GM23338 (cell line): ENCODE results near the gene ZFP28. TPM values are rescaled to one million over a fixed set of nuclear protein-coding genes. Genes with fewer than 3 reads are reported as not detected.

Experiments used
- ATAC-seq: fragments of 200-7000 bp; cut with Tn5 transposase; 3 replicates; pipeline ENCODE4 v1.9.1; 2020
- DNase-seq: peaks from one replicate; pipeline ENCODE4 v3.0.0-alpha.2; 2015; ENCODE audit warnings: low spot score
- H2AFZ ChIP-seq: fragments of 200-600 bp; sonication (generic); 2 replicates; pipeline ENCODE4 v1.8.0; 2016; ENCODE audit warnings: antibody characterized with exemption, mild to moderate bottlenecking, moderate library complexity
- H3F3A ChIP-seq: fragments of 200-600 bp; sonication (generic); replicated peaks from 2 replicates; pipeline ENCODE4 v1.8.0; 2017; ENCODE audit warnings: antibody characterized with exemption, mixed run types, low read depth
- H3K27ac ChIP-seq: fragments of 200-600 bp; sonication (generic); 2 replicates; pipeline ENCODE4 v1.6.1; 2016; ENCODE audit warnings: low read depth
- H3K27me3 ChIP-seq: fragments of 200-600 bp; sonication (generic); 2 replicates; pipeline ENCODE4 v1.8.0; 2016; ENCODE audit warnings: mild to moderate bottlenecking, mixed run types, moderate library complexity; ENCODE audit not compliant: insufficient read depth
- H3K36me3 ChIP-seq: fragments of 200-600 bp; sonication (generic); 2 replicates; pipeline ENCODE4 v1.8.0; 2016; ENCODE audit warnings: mild to moderate bottlenecking; ENCODE audit not compliant: insufficient read depth
- H3K4me1 ChIP-seq: fragments of 200-600 bp; sonication (generic); 2 replicates; pipeline ENCODE4 v1.8.0; 2016; ENCODE audit warnings: mild to moderate bottlenecking, moderate library complexity; ENCODE audit not compliant: insufficient read depth
- H3K4me2 ChIP-seq: fragments of 200-600 bp; sonication (generic); 2 replicates; pipeline ENCODE4 v1.7.1; 2017; ENCODE audit warnings: mixed run types
- H3K4me3 ChIP-seq: fragments of 200-600 bp; sonication (generic); 2 replicates; pipeline ENCODE4 v1.6.1; 2016; ENCODE audit warnings: mixed run types
- H3K79me2 ChIP-seq: fragments of 200-600 bp; sonication (generic); replicated peaks from 2 replicates; pipeline ENCODE4 v1.8.0; 2017; ENCODE audit warnings: mild to moderate bottlenecking; ENCODE audit not compliant: insufficient read depth
- H3K9me2 ChIP-seq: fragments of 200-600 bp; sonication (generic); 2 replicates; pipeline ENCODE4 v1.8.0; 2017; ENCODE audit not compliant: insufficient read depth
- H4K20me1 ChIP-seq: fragments of 200-600 bp; sonication (generic); replicated peaks from 2 replicates; pipeline ENCODE4 v1.8.0; 2017; ENCODE audit warnings: mild to moderate bottlenecking; ENCODE audit not compliant: insufficient read depth
- H3K27ac Mint-ChIP-seq: 2 replicates; pipeline ENCODE4 v1.8.0; 2020; ENCODE audit warnings: inconsistent platforms, mild to moderate bottlenecking, moderate library complexity, mixed read lengths
- H3K27me3 Mint-ChIP-seq: 3 replicates; pipeline ENCODE4 v1.8.0; 2022; ENCODE audit warnings: low read depth, mild to moderate bottlenecking, moderate library complexity, mixed read lengths, inconsistent platforms; ENCODE audit not compliant: insufficient read depth, poor library complexity
- H3K36me3 Mint-ChIP-seq: 3 replicates; pipeline ENCODE4 v1.8.0; 2021; ENCODE audit warnings: low read depth, mild to moderate bottlenecking, inconsistent platforms, moderate library complexity, mixed read lengths
- H3K4me1 Mint-ChIP-seq: 3 replicates; pipeline ENCODE4 v1.8.0; 2020; ENCODE audit warnings: mild to moderate bottlenecking, inconsistent platforms, mixed read lengths
- H3K4me3 Mint-ChIP-seq: 3 replicates; pipeline ENCODE4 v1.8.0; 2021; ENCODE audit warnings: moderate library complexity, mild to moderate bottlenecking, inconsistent platforms, mixed read lengths
- H3K9me3 Mint-ChIP-seq: 3 replicates; pipeline ENCODE4 v1.8.0; 2020; ENCODE audit warnings: moderate library complexity, mild to moderate bottlenecking, inconsistent platforms, mixed read lengths
- CTCF ChIP-seq, 2 experiments: fragments of 200-600 bp in 1 of 2; sonication (generic) in 1 of 2; conservative IDR thresholded peaks; 2 replicates each; pipeline versions ENCODE4 v1.5.1 to v1.6.1; 2016 to 2017; ENCODE audit warnings: antibody characterized with exemption in 2 of 2, low read depth in 2 of 2, mild to moderate bottlenecking in 2 of 2, moderate library complexity in 1 of 2
- EZH2 ChIP-seq: fragments of 200-600 bp; sonication (generic); IDR thresholded peaks from one replicate; pipeline ENCODE4 v1.8.0; 2017; ENCODE audit warnings: antibody characterized with exemption, mild to moderate bottlenecking, low read depth; ENCODE audit not compliant: unreplicated experiment
- EZH2phosphoT487 ChIP-seq: fragments of 200-600 bp; sonication (generic); IDR thresholded peaks from one replicate; pipeline ENCODE4 v1.8.1; 2018; ENCODE audit warnings: antibody characterized with exemption; ENCODE audit not compliant: unreplicated experiment
- NANOG ChIP-seq: IDR thresholded peaks from 2 replicates; pipeline ENCODE4 v1.6.1; 2016; ENCODE audit warnings: antibody characterized with exemption, borderline replicate concordance
- STAT1 ChIP-seq: IDR thresholded peaks from one replicate; pipeline ENCODE4 v1.6.1; 2016; ENCODE audit warnings: antibody characterized with exemption; ENCODE audit not compliant: unreplicated experiment
- ZNF462 ChIP-seq: fragments of 250-450 bp; sonication (Bioruptor Pico); IDR thresholded peaks from 2 replicates; pipeline ENCODE4 v1.5.0; 2020; ENCODE audit warnings: mild to moderate bottlenecking, moderate library complexity
- polyA plus RNA-seq: library from polyadenylated mRNA; unstranded; fragments of >200 nt; fragmentation: Nextera tagmentation; extraction: Ambion mirVana; gene quantifications from 2 replicates; pipeline ENCODE4 v1.2.1, GENCODE V29; 2016
- total RNA-seq: library from RNA; depleted of rRNA; stranded (reverse); fragments of >200 nt; shearing (Covaris generic); gene quantifications from 2 replicates; pipeline ENCODE4 v1.2.3, GENCODE V29; 2014

Gene ZFP28
- total and polyA plus RNA-seq, 2 experiments from 2014 or later = 3.0 to 7.9 TPM

GRCh38 chr19:56573914-56574313, 35.2 kb downstream of the ZFP28 start (continued):
- TF ChIP-seq ZNF462 (CRISPR knock-in tag) = no peak

GRCh38 chr19:56577719-56578602, 39.2 kb downstream of the ZFP28 start:
- H3K27me3 ChIP-seq = no peaks in the 10 kb centered on the region
- no peaks in the 10 kb centered on the region for H3F3A ChIP-seq
- H3K36me3 ChIP-seq = peaks cover 73% of the 10 kb centered on the region
- H3K4me3 ChIP-seq = no peak overlapping the region
- H2AFZ ChIP-seq = no peak overlapping the region
- no peak overlapping the region for H3K27ac ChIP-seq
- Mint-ChIP-seq H3K36me3 (peaks cover 89% of the 10 kb centered on the region), H3K27ac (no peak overlapping the region), H3K4me3 (no peak overlapping the region), H3K9me3 (peaks cover 98% of the 10 kb centered on the region), H3K4me1 (no peaks in the 10 kb centered on the region), H3K27me3 (no peaks in the 10 kb centered on the region)
- DNase-seq = no peak
- no peak for ATAC-seq
- H3K9me2 ChIP-seq = no peaks in the 10 kb centered on the region
- H3K4me1 ChIP-seq = no peaks in the 10 kb centered on the region
- H3K4me2 ChIP-seq = no peak overlapping the region
- no peaks in the 10 kb centered on the region for H3K79me2 ChIP-seq
- H4K20me1 ChIP-seq = no peaks in the 10 kb centered on the region
- no peak for TF ChIP-seq CTCF (conservative IDR thresholded peaks at IDR 0.05; ENCODE audit: low read depth in 2 of 2)
- TF ChIP-seq NANOG = no peak
- TF ChIP-seq STAT1 = no peak
- TF ChIP-seq EZH2phosphoT487 = no peak
- no peak for TF ChIP-seq ZNF462 (CRISPR knock-in tag)
- no peak for TF ChIP-seq EZH2
